Activated B cell treated with CpG ODN at 0.5 μM for 24 hours (primary cell): Measurements from ENCODE around the gene KRTAP5-11. TPM values are rescaled to one million over a fixed set of nuclear protein-coding genes. Genes with fewer than 3 reads are reported as not detected.
"Not testable (repeated sequence)": the region's sequence is repeated elsewhere in the genome, so short reads cannot be mapped to it uniquely, and the experiment has no call there.

Experiments
- ATAC-seq: fragments of 200-7000 bp; cut with Tn5 transposase; one replicate; pipeline ENCODE4 v1.10.0; 2021; ENCODE audit warnings: low read depth, mild to moderate bottlenecking, moderate library complexity
- CTCF ChIA-PET: fragments of 350-600 bp; sonication (Branson Sonifier 250); formaldehyde crosslinking; loops from one replicate; lab custom pipeline; 2021; ENCODE audit warnings: antibody characterized with exemption; lab: Charles Lee
- POLR2A ChIA-PET: fragments of 350-600 bp; sonication (Branson Sonifier 250); formaldehyde crosslinking; loops from one replicate; lab custom pipeline; 2021; ENCODE audit warnings: antibody characterized with exemption; lab: Charles Lee
- DNase-seq: peaks from one replicate; pipeline ENCODE4 v3.0.0; 2022
- H3K27ac Mint-ChIP-seq: one replicate; pipeline ENCODE4 v1.8.0; 2020; ENCODE audit warnings: mixed read lengths
- H3K27me3 Mint-ChIP-seq: one replicate; pipeline ENCODE4 v1.8.0; 2021; ENCODE audit warnings: mixed read lengths
- H3K36me3 Mint-ChIP-seq: one replicate; pipeline ENCODE4 v1.8.0; 2021; ENCODE audit warnings: low read depth, mixed read lengths
- H3K4me1 Mint-ChIP-seq: one replicate; pipeline ENCODE4 v1.8.0; 2021; ENCODE audit warnings: mixed read lengths
- H3K4me3 Mint-ChIP-seq: one replicate; pipeline ENCODE4 v1.8.0; 2020; ENCODE audit warnings: mild to moderate bottlenecking, mixed read lengths
- H3K9me3 Mint-ChIP-seq: one replicate; pipeline ENCODE4 v1.8.0; 2020; ENCODE audit warnings: mixed read lengths
- CTCF ChIP-seq: fragments of 200-600 bp; IDR thresholded peaks from one replicate; pipeline ENCODE4 v1.8.0; 2022; ENCODE audit warnings: antibody characterized with exemption, mild to moderate bottlenecking
- intact Hi-C: fragments of 100-400 bp; cut with micrococcal nuclease; formaldehyde crosslinking; loops from one replicate; pipeline ENCODE4 v1.15.1; 2024
- total RNA-seq: library from RNA; stranded (reverse); gene quantifications from 2 replicates; pipeline ENCODE4 v1.2.3, GENCODE V29; 2022

KRTAP5-11 gene
- total RNA-seq, 1 donor from 2014 or later: not detected

DNA sequence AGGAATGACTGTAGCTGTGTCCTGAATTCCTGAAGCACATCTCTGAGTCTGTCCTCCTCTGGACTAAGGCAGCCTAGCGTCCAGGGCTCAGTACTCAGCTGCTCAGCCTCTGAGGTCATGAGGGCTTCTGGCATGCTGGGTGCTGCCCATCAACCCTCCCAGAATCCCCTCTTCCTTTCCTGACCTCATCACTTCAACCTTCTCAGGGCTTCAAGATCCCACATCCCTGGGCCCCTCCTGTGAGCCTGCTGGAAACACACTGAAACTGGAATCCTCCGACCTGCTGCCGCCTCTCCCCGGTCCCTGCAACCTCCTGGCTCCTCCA, 44.0 kb downstream of the KRTAP5-11 start:
- Mint-ChIP-seq H3K27me3 (peaks cover 5% of the 10 kb centered on the region), H3K4me1 (peaks cover 9% of the 10 kb centered on the region), H3K36me3 (no peaks in the 10 kb centered on the region), H3K27ac (no peak overlapping the region), H3K9me3 (peaks cover 5% of the 10 kb centered on the region), H3K4me3 (no peak overlapping the region)
- CTCF ChIA-PET: no interaction called here
- POLR2A ChIA-PET: no interaction called here
- ATAC-seq (no peak), DNase-seq (no peak)
- intact Hi-C loops: no loop called here
- TF ChIP-seq CTCF: no peak

DNA sequence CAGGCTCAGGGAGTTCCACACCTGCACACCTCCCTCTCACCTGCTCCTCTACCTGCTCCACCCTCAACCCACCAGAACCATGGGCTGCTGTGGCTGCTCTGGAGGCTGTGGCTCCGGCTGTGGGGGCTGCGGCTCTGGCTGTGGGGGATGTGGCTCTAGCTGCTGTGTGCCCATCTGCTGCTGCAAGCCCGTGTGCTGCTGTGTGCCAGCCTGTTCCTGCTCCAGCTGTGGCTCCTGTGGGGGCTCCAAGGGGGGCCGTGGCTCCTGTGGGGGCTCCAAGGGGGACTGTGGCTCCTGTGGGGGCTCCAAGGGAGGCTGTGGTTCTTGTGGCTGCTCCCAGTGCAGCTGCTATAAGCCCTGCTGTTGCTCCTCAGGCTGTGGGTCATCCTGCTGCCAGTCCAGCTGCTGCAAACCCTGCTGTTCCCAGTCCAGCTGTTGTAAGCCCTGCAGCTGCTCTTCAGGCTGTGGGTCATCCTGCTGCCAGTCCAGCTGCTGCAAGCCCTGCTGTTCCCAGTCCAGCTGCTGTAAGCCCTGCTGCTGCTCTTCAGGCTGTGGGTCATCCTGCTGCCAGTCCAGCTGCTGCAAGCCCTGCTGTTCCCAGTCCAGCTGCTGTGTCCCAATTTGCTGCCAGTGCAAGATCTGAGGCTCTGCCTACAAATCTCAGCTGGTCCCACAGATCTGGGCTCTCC, 44.6 kb downstream of the KRTAP5-11 start, which contains the start of gene KRTAP5-8:
KRTAP5-8 (plus strand) TSS at position 49 of the 689 bp plus-strand sequence; CDS start at position 80, 31 bp downstream.
- CTCF ChIA-PET, POLR2A ChIA-PET, H3K27me3 Mint-ChIP-seq, ATAC-seq, DNase-seq, intact Hi-C loops, H3K4me1 Mint-ChIP-seq, H3K9me3 Mint-ChIP-seq, H3K36me3 Mint-ChIP-seq, H3K27ac Mint-ChIP-seq, H3K4me3 Mint-ChIP-seq: not testable (repeated sequence)

DNA sequence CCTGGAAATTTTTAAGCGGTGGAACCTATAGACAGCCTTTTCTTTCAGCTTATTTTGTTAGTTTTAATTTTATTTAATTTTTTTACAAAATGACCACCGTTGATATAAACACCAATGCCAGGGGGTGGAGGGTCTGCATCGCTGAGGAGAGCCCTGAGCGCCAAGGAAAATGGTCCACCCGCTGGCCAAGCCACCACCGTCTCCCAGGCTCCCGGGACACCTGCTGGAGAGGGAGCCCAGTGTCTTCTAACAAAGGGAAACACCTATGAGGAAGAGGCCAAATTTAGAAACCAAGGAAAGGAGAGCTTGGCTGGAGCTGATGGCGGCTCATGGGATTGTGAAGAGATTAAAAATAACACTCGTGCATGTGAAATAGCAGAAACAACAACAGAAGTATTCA, 45.1 kb downstream of the KRTAP5-11 start:
- ATAC-seq (no peak), DNase-seq (no peak)
- Mint-ChIP-seq H3K9me3 (peaks cover 5% of the 10 kb centered on the region), H3K4me1 (no peaks in the 10 kb centered on the region), H3K36me3 (no peaks in the 10 kb centered on the region), H3K27ac (no peak overlapping the region), H3K27me3 (peaks cover 5% of the 10 kb centered on the region), H3K4me3 (no peak overlapping the region)
- intact Hi-C loops: no loop called here
- no peak for TF ChIP-seq CTCF
- POLR2A ChIA-PET: no interaction called here
- CTCF ChIA-PET: no interaction called here

GRCh38 chr11:71535825-71536224, 46.9 kb downstream of the KRTAP5-11 start:
- no peak for DNase-seq
- no peak for TF ChIP-seq CTCF
- peaks cover 3% of the 10 kb centered on the region for H3K9me3 Mint-ChIP-seq
- no peak overlapping the region for H3K4me3 Mint-ChIP-seq
- H3K4me1 Mint-ChIP-seq: no peaks in the 10 kb centered on the region
- POLR2A ChIA-PET: no interaction called here
- intact Hi-C loops: no loop called here
- CTCF ChIA-PET: no interaction called here
- no peaks in the 10 kb centered on the region for H3K36me3 Mint-ChIP-seq
- no peak for ATAC-seq
- H3K27ac Mint-ChIP-seq: no peak overlapping the region
- peaks cover 2% of the 10 kb centered on the region for H3K27me3 Mint-ChIP-seq

DNA sequence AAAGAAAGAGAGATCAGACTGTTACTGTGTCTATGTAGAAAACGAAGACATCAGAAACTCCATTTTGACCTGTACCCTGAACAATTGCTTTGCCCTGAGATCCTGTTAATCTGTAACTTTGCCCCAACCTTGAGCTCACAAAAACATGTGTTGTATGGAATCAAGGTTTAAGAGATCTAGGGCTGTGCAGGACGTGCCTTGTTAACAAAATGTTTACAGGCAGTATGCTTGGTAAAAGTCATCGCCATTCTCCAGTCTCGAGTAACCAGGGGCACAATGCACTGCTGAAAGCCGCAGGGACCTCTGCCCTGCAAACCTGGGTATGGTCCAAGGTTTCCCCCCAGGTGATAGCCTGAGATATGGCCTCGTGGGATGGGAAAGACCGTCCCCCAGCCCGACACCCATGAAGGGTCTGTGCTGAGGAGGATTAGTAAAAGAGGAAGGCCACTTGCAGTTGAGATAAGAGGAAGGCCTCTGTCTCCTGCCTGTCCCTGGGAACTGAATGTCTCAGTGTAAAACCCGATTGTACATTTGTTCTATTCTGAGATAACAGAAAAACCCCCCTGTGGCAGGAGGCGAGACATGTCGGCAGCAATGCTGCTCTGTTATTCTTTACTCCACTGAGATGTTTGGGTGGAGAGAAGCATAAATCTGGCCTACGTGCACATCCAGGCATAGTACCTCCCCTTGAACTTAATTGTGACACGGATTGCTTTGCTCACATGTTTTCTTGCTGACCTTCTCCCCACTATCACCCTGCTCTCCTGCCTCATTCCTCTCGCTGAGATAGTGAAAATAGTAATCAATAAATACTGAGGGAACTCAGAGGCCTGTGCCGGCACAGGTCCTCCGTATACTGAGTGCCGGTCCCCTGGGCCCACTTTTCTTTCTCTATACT, 47.7 kb downstream of the KRTAP5-11 start:
- H3K4me3 Mint-ChIP-seq, H3K9me3 Mint-ChIP-seq: not testable (repeated sequence)

DNA sequence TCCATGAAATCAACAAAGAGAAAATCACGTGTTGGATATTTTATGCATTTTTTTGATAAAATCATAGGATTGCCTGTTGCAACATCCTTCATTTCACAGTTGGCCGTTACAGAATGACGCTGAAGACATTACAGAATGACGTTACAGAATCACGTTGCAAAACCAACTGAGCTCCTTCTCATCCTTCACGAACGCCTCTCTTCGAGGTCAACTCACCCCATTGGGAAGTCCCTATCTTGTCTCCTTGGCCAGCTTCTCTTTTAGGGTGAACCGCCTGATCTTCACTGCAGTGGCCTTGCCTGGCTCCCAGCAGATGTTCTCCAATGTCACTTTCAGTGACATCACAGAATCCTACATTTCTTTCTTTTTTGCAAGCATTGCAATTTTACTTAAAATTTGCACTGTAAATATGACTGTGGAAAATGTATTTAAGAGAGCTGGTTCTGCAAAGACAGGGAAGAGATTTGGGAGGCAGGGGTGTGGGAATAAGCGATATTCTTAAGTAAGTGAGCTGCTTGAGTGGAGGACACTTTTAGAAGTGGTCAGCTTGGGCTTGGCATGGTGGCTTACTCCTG, 50.6 kb downstream of the KRTAP5-11 start:
- H3K36me3 Mint-ChIP-seq: no peaks in the 10 kb centered on the region
- peaks cover 3% of the 10 kb centered on the region for H3K27me3 Mint-ChIP-seq
- H3K27ac Mint-ChIP-seq: no peak overlapping the region
- ChIA-PET CTCF (no interaction called here), POLR2A (no interaction called here)
- H3K9me3 Mint-ChIP-seq: no peaks in the 10 kb centered on the region
- intact Hi-C loops: no loop called here
- DNase-seq (no peak), ATAC-seq (no peak)
- no peak overlapping the region for H3K4me3 Mint-ChIP-seq
- TF ChIP-seq CTCF: no peak
- no peaks in the 10 kb centered on the region for H3K4me1 Mint-ChIP-seq

More for the DNA sequence above, 47.7 kb downstream of the KRTAP5-11 start:
- POLR2A ChIA-PET, ATAC-seq, H3K4me1 Mint-ChIP-seq, DNase-seq, H3K27ac Mint-ChIP-seq, intact Hi-C loops, CTCF ChIA-PET, H3K27me3 Mint-ChIP-seq, H3K36me3 Mint-ChIP-seq: not testable (repeated sequence)
